GM23338 (cell line): ENCODE data around the gene ASAP2. TPM values are rescaled to one million over a fixed set of nuclear protein-coding genes. Genes with fewer than 3 reads are reported as not detected.

Experiments
- ATAC-seq: fragments of 200-7000 bp; cut with Tn5 transposase; 3 replicates; pipeline ENCODE4 v1.9.1; 2020
- DNase-seq: peaks from one replicate; pipeline ENCODE4 v3.0.0-alpha.2; 2015; ENCODE audit warnings: low spot score
- H2AFZ ChIP-seq: fragments of 200-600 bp; sonication (generic); 2 replicates; pipeline ENCODE4 v1.8.0; 2016; ENCODE audit warnings: antibody characterized with exemption, mild to moderate bottlenecking, moderate library complexity
- H3F3A ChIP-seq: fragments of 200-600 bp; sonication (generic); replicated peaks from 2 replicates; pipeline ENCODE4 v1.8.0; 2017; ENCODE audit warnings: antibody characterized with exemption, mixed run types, low read depth
- H3K27ac ChIP-seq: fragments of 200-600 bp; sonication (generic); 2 replicates; pipeline ENCODE4 v1.6.1; 2016; ENCODE audit warnings: low read depth
- H3K27me3 ChIP-seq: fragments of 200-600 bp; sonication (generic); 2 replicates; pipeline ENCODE4 v1.8.0; 2016; ENCODE audit warnings: mild to moderate bottlenecking, mixed run types, moderate library complexity; ENCODE audit not compliant: insufficient read depth
- H3K36me3 ChIP-seq: fragments of 200-600 bp; sonication (generic); 2 replicates; pipeline ENCODE4 v1.8.0; 2016; ENCODE audit warnings: mild to moderate bottlenecking; ENCODE audit not compliant: insufficient read depth
- H3K4me1 ChIP-seq: fragments of 200-600 bp; sonication (generic); 2 replicates; pipeline ENCODE4 v1.8.0; 2016; ENCODE audit warnings: mild to moderate bottlenecking, moderate library complexity; ENCODE audit not compliant: insufficient read depth
- H3K4me2 ChIP-seq: fragments of 200-600 bp; sonication (generic); 2 replicates; pipeline ENCODE4 v1.7.1; 2017; ENCODE audit warnings: mixed run types
- H3K4me3 ChIP-seq: fragments of 200-600 bp; sonication (generic); 2 replicates; pipeline ENCODE4 v1.6.1; 2016; ENCODE audit warnings: mixed run types
- H3K79me2 ChIP-seq: fragments of 200-600 bp; sonication (generic); replicated peaks from 2 replicates; pipeline ENCODE4 v1.8.0; 2017; ENCODE audit warnings: mild to moderate bottlenecking; ENCODE audit not compliant: insufficient read depth
- H3K9me2 ChIP-seq: fragments of 200-600 bp; sonication (generic); 2 replicates; pipeline ENCODE4 v1.8.0; 2017; ENCODE audit not compliant: insufficient read depth
- H4K20me1 ChIP-seq: fragments of 200-600 bp; sonication (generic); replicated peaks from 2 replicates; pipeline ENCODE4 v1.8.0; 2017; ENCODE audit warnings: mild to moderate bottlenecking; ENCODE audit not compliant: insufficient read depth
- H3K27ac Mint-ChIP-seq: 2 replicates; pipeline ENCODE4 v1.8.0; 2020; ENCODE audit warnings: inconsistent platforms, mild to moderate bottlenecking, moderate library complexity, mixed read lengths
- H3K27me3 Mint-ChIP-seq: 3 replicates; pipeline ENCODE4 v1.8.0; 2022; ENCODE audit warnings: low read depth, mild to moderate bottlenecking, moderate library complexity, mixed read lengths, inconsistent platforms; ENCODE audit not compliant: insufficient read depth, poor library complexity
- H3K36me3 Mint-ChIP-seq: 3 replicates; pipeline ENCODE4 v1.8.0; 2021; ENCODE audit warnings: low read depth, mild to moderate bottlenecking, inconsistent platforms, moderate library complexity, mixed read lengths
- H3K4me1 Mint-ChIP-seq: 3 replicates; pipeline ENCODE4 v1.8.0; 2020; ENCODE audit warnings: mild to moderate bottlenecking, inconsistent platforms, mixed read lengths
- H3K4me3 Mint-ChIP-seq: 3 replicates; pipeline ENCODE4 v1.8.0; 2021; ENCODE audit warnings: moderate library complexity, mild to moderate bottlenecking, inconsistent platforms, mixed read lengths
- H3K9me3 Mint-ChIP-seq: 3 replicates; pipeline ENCODE4 v1.8.0; 2020; ENCODE audit warnings: moderate library complexity, mild to moderate bottlenecking, inconsistent platforms, mixed read lengths
- CREB1 ChIP-seq: fragments of 250-450 bp; sonication (Bioruptor Pico); IDR thresholded peaks from 2 replicates; pipeline ENCODE4 v1.5.0; 2020; ENCODE audit warnings: low read depth, mild to moderate bottlenecking, moderate library complexity
- EZH2 ChIP-seq: fragments of 200-600 bp; sonication (generic); IDR thresholded peaks from one replicate; pipeline ENCODE4 v1.8.0; 2017; ENCODE audit warnings: antibody characterized with exemption, mild to moderate bottlenecking, low read depth; ENCODE audit not compliant: unreplicated experiment
- EZH2phosphoT487 ChIP-seq: fragments of 200-600 bp; sonication (generic); IDR thresholded peaks from one replicate; pipeline ENCODE4 v1.8.1; 2018; ENCODE audit warnings: antibody characterized with exemption; ENCODE audit not compliant: unreplicated experiment
- JUNB ChIP-seq: IDR thresholded peaks from one replicate; pipeline ENCODE4 v1.6.1; 2016; ENCODE audit warnings: antibody characterized with exemption; ENCODE audit not compliant: unreplicated experiment
- NANOG ChIP-seq: IDR thresholded peaks from 2 replicates; pipeline ENCODE4 v1.6.1; 2016; ENCODE audit warnings: antibody characterized with exemption, borderline replicate concordance
- POLR2AphosphoS5 ChIP-seq: IDR thresholded peaks from 2 replicates; pipeline ENCODE4 v1.6.1; 2016; ENCODE audit warnings: antibody characterized with exemption, low read depth
- STAT1 ChIP-seq: IDR thresholded peaks from one replicate; pipeline ENCODE4 v1.6.1; 2016; ENCODE audit warnings: antibody characterized with exemption; ENCODE audit not compliant: unreplicated experiment
- ZNF114 ChIP-seq: fragments of 250-450 bp; sonication (Bioruptor Pico); IDR thresholded peaks from 2 replicates; pipeline ENCODE4 v1.5.0; 2020; ENCODE audit warnings: mild to moderate bottlenecking, moderate library complexity
- ZNF331 ChIP-seq: fragments of 250-450 bp; sonication (Bioruptor Pico); IDR thresholded peaks from 2 replicates; pipeline ENCODE4 v1.5.0; 2020; ENCODE audit warnings: low read depth, mild to moderate bottlenecking, moderate library complexity
- polyA plus RNA-seq: library from polyadenylated mRNA; unstranded; fragments of >200 nt; fragmentation: Nextera tagmentation; extraction: Ambion mirVana; gene quantifications from 2 replicates; pipeline ENCODE4 v1.2.1, GENCODE V29; 2016
- total RNA-seq: library from RNA; depleted of rRNA; stranded (reverse); fragments of >200 nt; shearing (Covaris generic); gene quantifications from 2 replicates; pipeline ENCODE4 v1.2.3, GENCODE V29; 2014
- TF ChIP-seq, protein P1 (sequence below): IDR thresholded peaks from one replicate; pipeline ENCODE4 v1.6.1; 2018; ENCODE audit warnings: antibody characterized with exemption; ENCODE audit not compliant: unreplicated experiment
- TF ChIP-seq, protein P2 (sequence below), 2 experiments: fragments of 200-600 bp in 1 of 2; sonication (generic) in 1 of 2; conservative IDR thresholded peaks; 2 replicates each; pipeline versions ENCODE4 v1.5.1 to v1.6.1; 2016 to 2017; ENCODE audit warnings: antibody characterized with exemption in 2 of 2, low read depth in 2 of 2, mild to moderate bottlenecking in 2 of 2, moderate library complexity in 1 of 2
- TF ChIP-seq, protein P3 (sequence below): IDR thresholded peaks from 2 replicates; pipeline ENCODE4 v1.6.1; 2016; ENCODE audit warnings: antibody characterized with exemption
- TF ChIP-seq, protein P4 (sequence below): fragments of 250-450 bp; sonication (Bioruptor Pico); IDR thresholded peaks from 2 replicates; pipeline ENCODE4 v1.5.0; 2020; ENCODE audit warnings: mild to moderate bottlenecking, moderate library complexity

Gene ASAP2
- total and polyA plus RNA-seq, 2 experiments from 2014 or later: 2.6 to 15.6 TPM

DNA sequence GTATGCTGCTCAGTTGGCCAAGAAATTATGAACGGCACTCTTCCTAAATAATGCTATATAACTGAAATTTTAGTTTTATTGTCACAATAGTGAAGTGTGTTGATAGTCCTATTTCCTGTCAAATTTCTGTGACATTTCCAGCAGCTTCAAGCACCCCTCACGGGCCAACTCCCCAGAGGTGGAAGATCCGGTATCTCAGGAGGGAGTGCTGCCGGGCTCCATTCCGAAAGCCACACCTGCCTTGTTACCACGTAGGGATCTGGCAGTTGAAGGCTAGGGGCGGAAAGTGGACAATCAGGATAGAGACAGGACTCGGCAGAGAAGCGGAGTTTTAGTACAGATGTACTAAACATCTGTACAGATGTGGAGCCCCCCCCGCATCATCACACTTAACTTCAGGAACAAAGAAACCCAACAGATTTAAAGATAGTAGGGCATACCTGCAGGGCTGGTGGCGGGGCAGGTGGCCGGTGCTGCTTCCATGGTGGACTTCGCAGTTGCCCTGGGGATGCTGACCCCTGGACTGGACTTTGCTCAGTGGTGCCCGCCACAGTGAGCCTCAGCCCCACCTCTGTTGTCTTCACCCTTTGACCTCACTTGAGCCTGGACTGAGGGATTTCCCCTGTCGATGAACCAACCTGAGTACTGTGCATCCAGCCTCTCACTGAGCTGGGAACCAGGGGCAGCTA, 22.3 kb downstream of the ASAP2 start:
- Histone ChIP-seq H3K4me1 (peaks cover 7% of the 10 kb centered on the region; the same call in 1 of the 2 replicates), H3K79me2 (peaks cover 86% of the 10 kb centered on the region), H3K4me3 (no peak overlapping the region), H2AFZ (no peak overlapping the region), H3K27ac (no peak overlapping the region), H3F3A (no peaks in the 10 kb centered on the region), H3K27me3 (no peaks in the 10 kb centered on the region), H3K36me3 (no peaks in the 10 kb centered on the region), H4K20me1 (peaks cover 23% of the 10 kb centered on the region), H3K9me2 (no peaks in the 10 kb centered on the region), H3K4me2 (no peak overlapping the region)
- peaks cover 5% of the 10 kb centered on the region for H3K27me3 Mint-ChIP-seq
- peaks cover 63% of the 10 kb centered on the region for H3K4me1 Mint-ChIP-seq
- DNase-seq (no peak), ATAC-seq (no peak)
- no peak overlapping the region for H3K4me3 Mint-ChIP-seq
- H3K36me3 Mint-ChIP-seq: no peaks in the 10 kb centered on the region
- H3K27ac Mint-ChIP-seq: no peak overlapping the region
- no peaks in the 10 kb centered on the region for H3K9me3 Mint-ChIP-seq
- TF ChIP-seq JUNB (no peak), EZH2 (no peak), EZH2phosphoT487 (no peak), POLR2AphosphoS5 (no peak), CREB1 (CRISPR knock-in tag) (no peak), STAT1 (no peak), ZNF331 (CRISPR knock-in tag) (no peak), NANOG (no peak), ZNF114 (CRISPR knock-in tag) (no peak)
- TF ChIP-seq, protein P1, sequence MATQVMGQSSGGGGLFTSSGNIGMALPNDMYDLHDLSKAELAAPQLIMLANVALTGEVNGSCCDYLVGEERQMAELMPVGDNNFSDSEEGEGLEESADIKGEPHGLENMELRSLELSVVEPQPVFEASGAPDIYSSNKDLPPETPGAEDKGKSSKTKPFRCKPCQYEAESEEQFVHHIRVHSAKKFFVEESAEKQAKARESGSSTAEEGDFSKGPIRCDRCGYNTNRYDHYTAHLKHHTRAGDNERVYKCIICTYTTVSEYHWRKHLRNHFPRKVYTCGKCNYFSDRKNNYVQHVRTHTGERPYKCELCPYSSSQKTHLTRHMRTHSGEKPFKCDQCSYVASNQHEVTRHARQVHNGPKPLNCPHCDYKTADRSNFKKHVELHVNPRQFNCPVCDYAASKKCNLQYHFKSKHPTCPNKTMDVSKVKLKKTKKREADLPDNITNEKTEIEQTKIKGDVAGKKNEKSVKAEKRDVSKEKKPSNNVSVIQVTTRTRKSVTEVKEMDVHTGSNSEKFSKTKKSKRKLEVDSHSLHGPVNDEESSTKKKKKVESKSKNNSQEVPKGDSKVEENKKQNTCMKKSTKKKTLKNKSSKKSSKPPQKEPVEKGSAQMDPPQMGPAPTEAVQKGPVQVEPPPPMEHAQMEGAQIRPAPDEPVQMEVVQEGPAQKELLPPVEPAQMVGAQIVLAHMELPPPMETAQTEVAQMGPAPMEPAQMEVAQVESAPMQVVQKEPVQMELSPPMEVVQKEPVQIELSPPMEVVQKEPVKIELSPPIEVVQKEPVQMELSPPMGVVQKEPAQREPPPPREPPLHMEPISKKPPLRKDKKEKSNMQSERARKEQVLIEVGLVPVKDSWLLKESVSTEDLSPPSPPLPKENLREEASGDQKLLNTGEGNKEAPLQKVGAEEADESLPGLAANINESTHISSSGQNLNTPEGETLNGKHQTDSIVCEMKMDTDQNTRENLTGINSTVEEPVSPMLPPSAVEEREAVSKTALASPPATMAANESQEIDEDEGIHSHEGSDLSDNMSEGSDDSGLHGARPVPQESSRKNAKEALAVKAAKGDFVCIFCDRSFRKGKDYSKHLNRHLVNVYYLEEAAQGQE: no peak
- TF ChIP-seq, protein P2, sequence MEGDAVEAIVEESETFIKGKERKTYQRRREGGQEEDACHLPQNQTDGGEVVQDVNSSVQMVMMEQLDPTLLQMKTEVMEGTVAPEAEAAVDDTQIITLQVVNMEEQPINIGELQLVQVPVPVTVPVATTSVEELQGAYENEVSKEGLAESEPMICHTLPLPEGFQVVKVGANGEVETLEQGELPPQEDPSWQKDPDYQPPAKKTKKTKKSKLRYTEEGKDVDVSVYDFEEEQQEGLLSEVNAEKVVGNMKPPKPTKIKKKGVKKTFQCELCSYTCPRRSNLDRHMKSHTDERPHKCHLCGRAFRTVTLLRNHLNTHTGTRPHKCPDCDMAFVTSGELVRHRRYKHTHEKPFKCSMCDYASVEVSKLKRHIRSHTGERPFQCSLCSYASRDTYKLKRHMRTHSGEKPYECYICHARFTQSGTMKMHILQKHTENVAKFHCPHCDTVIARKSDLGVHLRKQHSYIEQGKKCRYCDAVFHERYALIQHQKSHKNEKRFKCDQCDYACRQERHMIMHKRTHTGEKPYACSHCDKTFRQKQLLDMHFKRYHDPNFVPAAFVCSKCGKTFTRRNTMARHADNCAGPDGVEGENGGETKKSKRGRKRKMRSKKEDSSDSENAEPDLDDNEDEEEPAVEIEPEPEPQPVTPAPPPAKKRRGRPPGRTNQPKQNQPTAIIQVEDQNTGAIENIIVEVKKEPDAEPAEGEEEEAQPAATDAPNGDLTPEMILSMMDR (conservative IDR thresholded peaks at IDR 0.05; ENCODE audit: low read depth in 2 of 2): no peak
- TF ChIP-seq, protein P3, sequence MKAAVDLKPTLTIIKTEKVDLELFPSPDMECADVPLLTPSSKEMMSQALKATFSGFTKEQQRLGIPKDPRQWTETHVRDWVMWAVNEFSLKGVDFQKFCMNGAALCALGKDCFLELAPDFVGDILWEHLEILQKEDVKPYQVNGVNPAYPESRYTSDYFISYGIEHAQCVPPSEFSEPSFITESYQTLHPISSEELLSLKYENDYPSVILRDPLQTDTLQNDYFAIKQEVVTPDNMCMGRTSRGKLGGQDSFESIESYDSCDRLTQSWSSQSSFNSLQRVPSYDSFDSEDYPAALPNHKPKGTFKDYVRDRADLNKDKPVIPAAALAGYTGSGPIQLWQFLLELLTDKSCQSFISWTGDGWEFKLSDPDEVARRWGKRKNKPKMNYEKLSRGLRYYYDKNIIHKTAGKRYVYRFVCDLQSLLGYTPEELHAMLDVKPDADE: no peak
- TF ChIP-seq, protein P4, sequence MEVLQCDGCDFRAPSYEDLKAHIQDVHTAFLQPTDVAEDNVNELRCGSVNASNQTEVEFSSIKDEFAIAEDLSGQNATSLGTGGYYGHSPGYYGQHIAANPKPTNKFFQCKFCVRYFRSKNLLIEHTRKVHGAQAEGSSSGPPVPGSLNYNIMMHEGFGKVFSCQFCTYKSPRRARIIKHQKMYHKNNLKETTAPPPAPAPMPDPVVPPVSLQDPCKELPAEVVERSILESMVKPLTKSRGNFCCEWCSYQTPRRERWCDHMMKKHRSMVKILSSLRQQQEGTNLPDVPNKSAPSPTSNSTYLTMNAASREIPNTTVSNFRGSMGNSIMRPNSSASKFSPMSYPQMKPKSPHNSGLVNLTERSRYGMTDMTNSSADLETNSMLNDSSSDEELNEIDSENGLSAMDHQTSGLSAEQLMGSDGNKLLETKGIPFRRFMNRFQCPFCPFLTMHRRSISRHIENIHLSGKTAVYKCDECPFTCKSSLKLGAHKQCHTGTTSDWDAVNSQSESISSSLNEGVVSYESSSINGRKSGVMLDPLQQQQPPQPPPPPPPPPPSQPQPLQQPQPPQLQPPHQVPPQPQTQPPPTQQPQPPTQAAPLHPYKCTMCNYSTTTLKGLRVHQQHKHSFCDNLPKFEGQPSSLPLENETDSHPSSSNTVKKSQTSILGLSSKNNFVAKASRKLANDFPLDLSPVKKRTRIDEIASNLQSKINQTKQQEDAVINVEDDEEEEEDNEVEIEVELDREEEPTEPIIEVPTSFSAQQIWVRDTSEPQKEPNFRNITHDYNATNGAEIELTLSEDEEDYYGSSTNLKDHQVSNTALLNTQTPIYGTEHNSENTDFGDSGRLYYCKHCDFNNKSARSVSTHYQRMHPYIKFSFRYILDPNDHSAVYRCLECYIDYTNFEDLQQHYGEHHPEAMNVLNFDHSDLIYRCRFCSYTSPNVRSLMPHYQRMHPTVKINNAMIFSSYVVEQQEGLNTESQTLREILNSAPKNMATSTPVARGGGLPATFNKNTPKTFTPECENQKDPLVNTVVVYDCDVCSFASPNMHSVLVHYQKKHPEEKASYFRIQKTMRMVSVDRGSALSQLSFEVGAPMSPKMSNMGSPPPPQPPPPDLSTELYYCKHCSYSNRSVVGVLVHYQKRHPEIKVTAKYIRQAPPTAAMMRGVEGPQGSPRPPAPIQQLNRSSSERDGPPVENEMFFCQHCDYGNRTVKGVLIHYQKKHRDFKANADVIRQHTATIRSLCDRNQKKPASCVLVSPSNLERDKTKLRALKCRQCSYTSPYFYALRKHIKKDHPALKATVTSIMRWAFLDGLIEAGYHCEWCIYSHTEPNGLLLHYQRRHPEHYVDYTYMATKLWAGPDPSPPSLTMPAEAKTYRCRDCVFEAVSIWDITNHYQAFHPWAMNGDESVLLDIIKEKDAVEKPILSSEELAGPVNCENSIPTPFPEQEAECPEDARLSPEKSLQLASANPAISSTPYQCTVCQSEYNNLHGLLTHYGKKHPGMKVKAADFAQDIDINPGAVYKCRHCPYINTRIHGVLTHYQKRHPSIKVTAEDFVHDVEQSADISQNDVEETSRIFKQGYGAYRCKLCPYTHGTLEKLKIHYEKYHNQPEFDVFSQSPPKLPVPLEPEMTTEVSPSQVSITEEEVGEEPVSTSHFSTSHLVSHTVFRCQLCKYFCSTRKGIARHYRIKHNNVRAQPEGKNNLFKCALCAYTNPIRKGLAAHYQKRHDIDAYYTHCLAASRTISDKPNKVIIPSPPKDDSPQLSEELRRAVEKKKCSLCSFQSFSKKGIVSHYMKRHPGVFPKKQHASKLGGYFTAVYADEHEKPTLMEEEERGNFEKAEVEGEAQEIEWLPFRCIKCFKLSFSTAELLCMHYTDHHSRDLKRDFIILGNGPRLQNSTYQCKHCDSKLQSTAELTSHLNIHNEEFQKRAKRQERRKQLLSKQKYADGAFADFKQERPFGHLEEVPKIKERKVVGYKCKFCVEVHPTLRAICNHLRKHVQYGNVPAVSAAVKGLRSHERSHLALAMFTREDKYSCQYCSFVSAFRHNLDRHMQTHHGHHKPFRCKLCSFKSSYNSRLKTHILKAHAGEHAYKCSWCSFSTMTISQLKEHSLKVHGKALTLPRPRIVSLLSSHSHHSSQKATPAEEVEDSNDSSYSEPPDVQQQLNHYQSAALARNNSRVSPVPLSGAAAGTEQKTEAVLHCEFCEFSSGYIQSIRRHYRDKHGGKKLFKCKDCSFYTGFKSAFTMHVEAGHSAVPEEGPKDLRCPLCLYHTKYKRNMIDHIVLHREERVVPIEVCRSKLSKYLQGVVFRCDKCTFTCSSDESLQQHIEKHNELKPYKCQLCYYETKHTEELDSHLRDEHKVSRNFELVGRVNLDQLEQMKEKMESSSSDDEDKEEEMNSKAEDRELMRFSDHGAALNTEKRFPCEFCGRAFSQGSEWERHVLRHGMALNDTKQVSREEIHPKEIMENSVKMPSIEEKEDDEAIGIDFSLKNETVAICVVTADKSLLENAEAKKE: no peak
